ENCODE results near the gene PPP1R17.

PPP1R17 gene

GRCh38 chr7:31699050-31699449 is 12.0 kb downstream of the PPP1R17 start:
- H3K27ac ChIP-seq, result no peak overlapping the region
- no peak for TF ChIP-seq ZFX (IDR thresholded peaks at IDR 0.05; ENCODE audit: borderline replicate concordance)
- TF ChIP-seq, protein P1, sequence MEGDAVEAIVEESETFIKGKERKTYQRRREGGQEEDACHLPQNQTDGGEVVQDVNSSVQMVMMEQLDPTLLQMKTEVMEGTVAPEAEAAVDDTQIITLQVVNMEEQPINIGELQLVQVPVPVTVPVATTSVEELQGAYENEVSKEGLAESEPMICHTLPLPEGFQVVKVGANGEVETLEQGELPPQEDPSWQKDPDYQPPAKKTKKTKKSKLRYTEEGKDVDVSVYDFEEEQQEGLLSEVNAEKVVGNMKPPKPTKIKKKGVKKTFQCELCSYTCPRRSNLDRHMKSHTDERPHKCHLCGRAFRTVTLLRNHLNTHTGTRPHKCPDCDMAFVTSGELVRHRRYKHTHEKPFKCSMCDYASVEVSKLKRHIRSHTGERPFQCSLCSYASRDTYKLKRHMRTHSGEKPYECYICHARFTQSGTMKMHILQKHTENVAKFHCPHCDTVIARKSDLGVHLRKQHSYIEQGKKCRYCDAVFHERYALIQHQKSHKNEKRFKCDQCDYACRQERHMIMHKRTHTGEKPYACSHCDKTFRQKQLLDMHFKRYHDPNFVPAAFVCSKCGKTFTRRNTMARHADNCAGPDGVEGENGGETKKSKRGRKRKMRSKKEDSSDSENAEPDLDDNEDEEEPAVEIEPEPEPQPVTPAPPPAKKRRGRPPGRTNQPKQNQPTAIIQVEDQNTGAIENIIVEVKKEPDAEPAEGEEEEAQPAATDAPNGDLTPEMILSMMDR (IDR thresholded peaks at IDR 0.05), result no peak

GRCh38 chr7:31702354-31702753 is 15.3 kb downstream of the PPP1R17 start:
- TF ChIP-seq, protein P1 (IDR thresholded peaks at IDR 0.05), result no peak
- H3K27ac ChIP-seq, result no peak overlapping the region

GRCh38 chr7:31705377-31705776 is 18.4 kb downstream of the PPP1R17 start:
- TF ChIP-seq, protein P1 (IDR thresholded peaks at IDR 0.05), result no peak
- H3K27ac ChIP-seq, result no peak overlapping the region

GRCh38 chr7:31707089-31707488 is 20.1 kb downstream of the PPP1R17 start:
- no peak overlapping the region for H3K27ac ChIP-seq
- TF ChIP-seq, protein P1 (IDR thresholded peaks at IDR 0.05), result no peak

GRCh38 chr7:31710171-31710570 is 23.2 kb downstream of the PPP1R17 start:
- H3K27ac ChIP-seq, result no peak overlapping the region
- no peak for TF ChIP-seq ZFX (IDR thresholded peaks at IDR 0.05; ENCODE audit: borderline replicate concordance)
- TF ChIP-seq, protein P1 (IDR thresholded peaks at IDR 0.05), result no peak

DNA sequence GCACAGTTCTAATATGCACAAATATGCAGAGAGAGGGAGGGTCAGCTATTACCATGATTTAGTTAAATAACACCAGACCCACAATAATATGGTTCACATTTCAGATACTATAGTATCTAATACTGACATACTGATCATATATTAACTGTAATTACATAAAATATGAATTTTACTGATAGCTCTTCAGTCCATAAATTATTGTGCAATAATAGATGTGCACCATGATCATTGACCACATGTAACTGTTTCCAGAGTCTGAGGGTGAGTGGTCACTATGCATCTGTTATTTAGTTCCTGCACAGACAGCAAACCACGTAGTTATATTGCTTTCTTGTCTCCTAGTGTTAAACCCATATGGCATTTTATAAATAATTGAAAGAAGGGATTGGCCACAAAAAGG is 29.3 kb downstream of the PPP1R17 start:
- no peak for TF ChIP-seq ZFX (IDR thresholded peaks at IDR 0.05; ENCODE audit: borderline replicate concordance)
- no peak overlapping the region for H3K27ac ChIP-seq

DNA sequence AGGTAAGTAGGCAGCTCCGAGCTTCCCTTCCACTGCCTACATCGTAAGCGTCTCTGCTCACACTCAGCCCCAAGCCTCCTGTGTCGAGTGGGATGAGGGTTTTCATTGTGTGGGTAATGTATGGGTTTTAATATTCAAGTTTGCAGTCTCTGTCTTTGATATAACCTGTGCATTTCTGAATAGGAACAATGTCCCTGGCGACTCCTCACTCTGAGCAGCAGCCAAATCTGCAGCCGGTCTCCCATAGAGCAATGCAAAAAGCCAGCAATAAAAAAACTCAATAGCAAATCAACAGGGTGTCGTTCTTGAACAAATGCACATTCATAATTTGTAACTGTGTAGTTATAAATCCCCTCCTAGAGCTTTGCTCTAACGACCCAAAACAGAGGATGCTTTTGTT is 33.4 kb downstream of the PPP1R17 start:
- TF ChIP-seq, protein P1 (IDR thresholded peaks at IDR 0.05), result no peak
- no peak for TF ChIP-seq ZFX (IDR thresholded peaks at IDR 0.05; ENCODE audit: borderline replicate concordance)
- H3K27ac ChIP-seq, result no peak overlapping the region

DNA sequence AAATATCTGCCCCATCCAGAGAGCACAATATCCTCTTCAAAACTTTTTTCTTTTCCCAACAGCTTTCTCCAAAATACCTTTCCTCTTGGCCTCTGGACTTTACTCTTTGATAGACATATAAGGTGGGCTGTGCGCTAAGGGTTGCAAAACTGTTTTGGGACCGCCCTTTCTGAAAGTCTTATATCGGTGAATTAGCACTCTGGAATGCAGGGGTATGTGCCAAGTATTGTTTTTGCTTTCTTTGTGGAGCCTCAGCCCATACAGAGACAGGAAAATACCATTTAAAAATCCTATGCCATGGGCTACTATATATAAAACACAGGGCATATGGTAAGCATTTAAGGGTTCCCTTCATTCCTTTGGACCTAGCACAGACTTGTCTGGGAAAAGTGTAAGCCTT is 37.7 kb downstream of the PPP1R17 start:
- no peak overlapping the region for H3K27ac ChIP-seq
- TF ChIP-seq, protein P1 (IDR thresholded peaks at IDR 0.05), result no peak
- TF ChIP-seq ZFX (IDR thresholded peaks at IDR 0.05; ENCODE audit: borderline replicate concordance), result no peak

All from 22Rv1 (cell line).